Uterus (tissue), 4 donors: ENCODE results near the gene HS3ST2. TPM values are rescaled to one million over a fixed set of nuclear protein-coding genes. Genes with fewer than 3 reads are reported as not detected.

Experiments used
- DNase-seq, 2 donors: peaks; one replicate each; pipeline ENCODE4 v3.0.0-alpha.2; 2019 to 2020
- H3K27ac ChIP-seq, 2 donors: fragments of 200-600 bp; sonication (generic); 1 replicate in 1 of 2; 2 replicates in 1 of 2; pipeline ENCODE4 v1.5.1; 2016 to 2018
- H3K27me3 ChIP-seq, 2 donors: fragments of 200-600 bp; sonication (generic); one replicate each; pipeline ENCODE4 v1.5.1; 2018 to 2019; ENCODE audit warnings: control low read depth in 1 of 2
- H3K36me3 ChIP-seq, 2 donors: fragments of 200-600 bp; sonication (generic); one replicate each; pipeline ENCODE4 v1.5.1; 2019; ENCODE audit warnings: control low read depth in 1 of 2
- H3K4me1 ChIP-seq, 2 donors: fragments of 200-600 bp; sonication (generic); one replicate each; pipeline ENCODE4 v1.5.1; 2018 to 2019; ENCODE audit warnings: control low read depth in 1 of 2
- H3K4me3 ChIP-seq, 2 donors: fragments of 200-600 bp; sonication (generic); 1 replicate in 1 of 2; 2 replicates in 1 of 2; pipeline ENCODE4 v1.5.1; 2018 to 2019; ENCODE audit warnings: mild to moderate bottlenecking in 1 of 2
- H3K9me3 ChIP-seq, 2 donors: fragments of 200-600 bp; sonication (generic); one replicate each; pipeline ENCODE4 v1.5.1; 2019; ENCODE audit warnings: control low read depth in 1 of 2
- CTCF ChIP-seq, 4 experiments: fragments of 200-600 bp in 2 of 4; fragments of 450-650 bp in 2 of 4; sonication (generic) in 2 of 4; IDR thresholded peaks; one replicate each; pipeline ENCODE4 v1.5.1; 2016 to 2019; ENCODE audit warnings: antibody characterized with exemption in 4 of 4, mild to moderate bottlenecking in 2 of 4, moderate library complexity in 1 of 4
- POLR2A ChIP-seq, 2 donors: fragments of 450-650 bp; IDR thresholded peaks; one replicate each; pipeline ENCODE4 v1.6.1; 2016; ENCODE audit warnings: antibody characterized with exemption in 2 of 2, mild to moderate bottlenecking in 1 of 2, moderate library complexity in 1 of 2
- intact Hi-C: fragments of 100-400 bp; cut with DNase I; formaldehyde crosslinking; loops from one replicate; pipeline ENCODE4 v1.15.1; 2023; ENCODE audit warnings: low total_unique reads
- total RNA-seq, 4 donors: library from RNA; depleted of rRNA in 3 of 4; stranded (reverse); fragments of >200 nt in 3 of 4; gene quantifications; one replicate each; pipeline versions ENCODE4 v1.1.0 to v1.2.4, GENCODE V29; 2014 to 2023
- donor health status: DM: yes; HTN: yes; CAD: no.

HS3ST2 gene
- total RNA-seq, 4 donors from 2014 or later: 1.2 TPM; not detected in 3

GRCh38 chr16:22871861-22872260 is 57.9 kb downstream of the HS3ST2 start:
- Histone ChIP-seq H3K27ac (no peak overlapping the region), H3K27me3 (no peaks in the 10 kb centered on the region), H3K9me3 (no peaks in the 10 kb centered on the region), H3K4me3 (no peak overlapping the region), H3K36me3 (no peaks in the 10 kb centered on the region), H3K4me1 (no peaks in the 10 kb centered on the region)
- intact Hi-C loops: no loop called here
- DNase-seq: no peak
- TF ChIP-seq CTCF (IDR thresholded peaks at IDR 0.05) (no peak), POLR2A (IDR thresholded peaks at IDR 0.05) (no peak)

- Histone ChIP-seq H3K4me3 (no peak overlapping the region), H3K27ac (no peak overlapping the region), H3K27me3 (no peaks in the 10 kb centered on the region), H3K36me3 (no peaks in the 10 kb centered on the region), H3K9me3 (no peaks in the 10 kb centered on the region), H3K4me1 (no peaks in the 10 kb centered on the region)
- TF ChIP-seq POLR2A (IDR thresholded peaks at IDR 0.05) (no peak), CTCF (IDR thresholded peaks at IDR 0.05) (no peak)
- intact Hi-C loops: no loop called here
- no peak for DNase-seq
These were observed 60.4 kb downstream of the HS3ST2 start for GRCh38 chr16:22874394-22874793.

- no peak overlapping the region for H3K4me3 ChIP-seq
- no peak overlapping the region for H3K27ac ChIP-seq
- no peak for DNase-seq
- TF ChIP-seq POLR2A (IDR thresholded peaks at IDR 0.05): no peak
- no peak for TF ChIP-seq CTCF (IDR thresholded peaks at IDR 0.05)
- no peaks in the 10 kb centered on the region for H3K9me3 ChIP-seq
- no peaks in the 10 kb centered on the region for H3K36me3 ChIP-seq
- H3K27me3 ChIP-seq: no peaks in the 10 kb centered on the region
- H3K4me1 ChIP-seq: no peaks in the 10 kb centered on the region
- intact Hi-C loops: no loop called here
These were observed 65.0 kb downstream of the HS3ST2 start for GRCh38 chr16:22878955-22879354.

- H3K36me3 ChIP-seq: no peaks in the 10 kb centered on the region
- DNase-seq: no peak
- TF ChIP-seq POLR2A (IDR thresholded peaks at IDR 0.05) (no peak), CTCF (IDR thresholded peaks at IDR 0.05) (no peak)
- H3K4me1 ChIP-seq: no peaks in the 10 kb centered on the region
- no peak overlapping the region for H3K27ac ChIP-seq
- intact Hi-C loops: no loop called here
- no peaks in the 10 kb centered on the region for H3K9me3 ChIP-seq
- H3K4me3 ChIP-seq: no peak overlapping the region
- H3K27me3 ChIP-seq: no peaks in the 10 kb centered on the region
These were observed 65.5 kb downstream of the HS3ST2 start for GRCh38 chr16:22879466-22879865.

- no peak for TF ChIP-seq CTCF (IDR thresholded peaks at IDR 0.05)
- TF ChIP-seq POLR2A (IDR thresholded peaks at IDR 0.05): no peak
- no peaks in the 10 kb centered on the region for H3K9me3 ChIP-seq
- intact Hi-C loops: no loop called here
- no peak overlapping the region for H3K4me3 ChIP-seq
- H3K27me3 ChIP-seq: no peaks in the 10 kb centered on the region
- H3K27ac ChIP-seq: no peak overlapping the region
- no peaks in the 10 kb centered on the region for H3K4me1 ChIP-seq
- no peaks in the 10 kb centered on the region for H3K36me3 ChIP-seq
- DNase-seq: no peak
These were observed 69.0 kb downstream of the HS3ST2 start for GRCh38 chr16:22882981-22883380.
